ENCODE measurements around the gene TPPP2. TPM values are rescaled to one million over a fixed set of nuclear protein-coding genes. Genes with fewer than 3 reads are reported as not detected.

TPPP2 gene
- total RNA-seq: not detected

GRCh38 chr14:21029917-21030316, at the start of gene TPPP2:
Gene TPPP2, plus strand, starts transcription at chr14:21030217. Its CDS starts 365 bp downstream, at chr14:21030582.

DNA sequence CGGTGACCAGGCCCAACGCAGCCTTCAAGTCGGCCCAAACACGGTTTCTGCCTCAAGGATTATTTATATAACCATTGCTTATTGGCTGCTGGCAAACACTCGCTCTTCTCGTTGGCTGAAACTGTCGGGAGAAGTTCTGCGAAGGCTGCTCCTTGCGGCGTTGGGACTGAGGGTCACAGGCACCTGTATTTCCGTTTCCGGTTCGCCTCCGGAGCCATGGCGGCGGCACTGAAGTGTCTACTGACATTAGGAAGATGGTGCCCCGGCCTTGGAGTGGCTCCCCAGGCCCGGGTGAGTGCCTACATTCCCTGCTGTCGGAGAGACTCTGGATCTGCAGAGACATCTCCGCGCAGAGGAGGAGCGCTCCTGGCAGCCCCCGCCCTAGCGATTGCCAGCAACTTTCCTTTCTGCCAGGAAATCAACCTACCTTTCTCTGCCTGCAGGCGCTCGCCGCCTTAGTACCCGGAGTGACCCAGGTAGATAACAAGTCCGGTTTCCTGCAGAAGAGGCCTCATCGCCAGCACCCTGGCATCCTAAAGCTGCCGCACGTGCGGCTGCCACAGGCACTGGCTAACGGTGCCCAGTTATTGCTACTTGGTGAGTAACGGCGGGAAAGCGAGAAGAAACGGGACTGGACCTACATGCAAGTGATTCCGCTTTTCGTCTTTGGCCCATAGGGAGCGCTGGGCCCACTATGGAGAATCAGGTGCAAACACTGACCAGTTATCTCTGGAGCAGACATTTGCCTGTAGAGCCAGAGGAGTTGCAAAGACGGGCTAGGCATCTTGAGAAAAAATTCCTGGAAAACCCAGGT, 40.0 kb upstream of the TPPP2 start, which contains the start of gene METTL17:
Gene METTL17, plus strand, starts transcription at position 194 of the 814 bp plus-strand sequence. Its CDS starts 23 bp downstream, at position 217.

DNA sequence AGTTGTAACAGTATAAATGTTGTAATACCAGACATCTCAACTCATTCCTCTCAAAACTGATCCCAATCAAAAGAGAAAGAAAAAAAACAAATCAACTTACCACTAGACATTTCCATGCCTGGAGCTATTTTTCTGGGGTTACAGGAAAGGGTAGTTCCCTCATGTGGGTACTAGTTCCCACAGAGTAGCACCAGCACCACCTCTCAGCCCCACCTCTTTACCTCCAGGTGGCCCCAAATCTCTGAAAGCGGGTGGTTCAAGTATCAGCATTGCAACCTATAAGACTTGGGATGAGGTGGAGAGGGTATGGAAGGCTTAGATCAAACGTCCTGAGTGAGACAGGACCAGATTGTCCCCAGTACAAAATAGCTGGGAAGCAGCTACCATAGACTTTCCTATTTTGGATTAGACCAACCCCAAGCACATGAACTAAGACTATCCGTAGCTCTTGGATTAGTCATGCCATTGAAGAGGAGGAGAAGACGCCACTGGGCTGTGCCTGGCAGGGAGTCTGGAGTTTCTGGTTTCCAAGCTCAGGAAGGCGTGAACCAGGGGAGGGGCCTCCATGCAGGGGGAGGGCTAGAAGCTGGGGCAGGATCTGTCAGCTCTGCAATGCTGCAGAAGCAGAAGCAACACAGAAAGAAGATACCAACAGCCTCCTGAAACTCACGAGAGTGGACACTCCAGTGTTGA, 31.2 kb upstream of the TPPP2 start, which contains the start of gene SLC39A2:
Gene SLC39A2, plus strand, starts transcription at position 620 of the 693 bp plus-strand sequence. CDS start 154 bp downstream, outside the sequence.

DNA sequence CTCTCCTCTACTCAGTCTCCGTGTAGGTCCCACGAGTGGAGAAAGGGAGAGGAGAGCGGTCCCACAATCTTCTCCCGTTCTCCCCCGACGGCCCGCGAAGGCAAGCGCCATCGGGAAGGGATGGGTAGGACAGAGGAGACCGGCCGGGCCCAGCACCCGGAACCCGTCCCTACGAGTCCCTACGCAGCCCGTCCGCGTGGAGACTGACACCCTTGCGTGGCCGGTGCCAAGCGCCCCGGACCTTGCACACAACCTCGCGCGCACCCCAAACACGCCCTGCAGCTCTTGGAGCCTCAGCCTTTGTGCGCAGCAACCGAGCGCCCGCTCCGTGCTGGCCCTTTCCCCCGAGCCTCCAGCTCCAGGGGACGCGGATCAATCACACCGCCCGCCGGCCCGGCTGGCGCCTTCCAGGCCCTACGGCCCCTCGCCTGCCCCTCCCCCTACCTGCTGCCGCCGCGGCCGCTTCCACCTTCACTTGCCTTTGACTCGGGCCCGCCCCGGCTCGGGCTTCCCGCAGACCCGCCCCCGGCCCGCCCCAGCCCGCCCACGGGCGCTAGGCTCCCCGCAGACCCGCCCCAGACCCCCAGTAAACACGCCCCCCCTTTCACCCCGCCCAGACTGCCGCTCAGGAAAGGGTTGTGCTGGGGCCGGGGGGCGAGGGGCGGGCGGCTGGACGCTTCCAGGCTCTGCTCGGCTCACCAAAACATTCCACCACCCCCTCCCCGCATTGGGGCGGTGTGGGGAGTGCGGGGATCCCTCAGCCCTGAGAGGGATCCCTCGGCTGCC, 5.2 kb upstream of the TPPP2 start, which contains the start of gene NDRG2:
Gene NDRG2, minus strand, starts transcription at position 477 of the 786 bp plus-strand sequence. CDS start 1,746 bp downstream, outside the sequence.

GRCh38 chr14:21034707-21035106, 4.7 kb downstream of the TPPP2 start, which contains the start of gene RNASE13:
Gene RNASE13, minus strand, starts transcription at chr14:21034807. Its CDS starts 519 bp downstream, at chr14:21034288.

DNA sequence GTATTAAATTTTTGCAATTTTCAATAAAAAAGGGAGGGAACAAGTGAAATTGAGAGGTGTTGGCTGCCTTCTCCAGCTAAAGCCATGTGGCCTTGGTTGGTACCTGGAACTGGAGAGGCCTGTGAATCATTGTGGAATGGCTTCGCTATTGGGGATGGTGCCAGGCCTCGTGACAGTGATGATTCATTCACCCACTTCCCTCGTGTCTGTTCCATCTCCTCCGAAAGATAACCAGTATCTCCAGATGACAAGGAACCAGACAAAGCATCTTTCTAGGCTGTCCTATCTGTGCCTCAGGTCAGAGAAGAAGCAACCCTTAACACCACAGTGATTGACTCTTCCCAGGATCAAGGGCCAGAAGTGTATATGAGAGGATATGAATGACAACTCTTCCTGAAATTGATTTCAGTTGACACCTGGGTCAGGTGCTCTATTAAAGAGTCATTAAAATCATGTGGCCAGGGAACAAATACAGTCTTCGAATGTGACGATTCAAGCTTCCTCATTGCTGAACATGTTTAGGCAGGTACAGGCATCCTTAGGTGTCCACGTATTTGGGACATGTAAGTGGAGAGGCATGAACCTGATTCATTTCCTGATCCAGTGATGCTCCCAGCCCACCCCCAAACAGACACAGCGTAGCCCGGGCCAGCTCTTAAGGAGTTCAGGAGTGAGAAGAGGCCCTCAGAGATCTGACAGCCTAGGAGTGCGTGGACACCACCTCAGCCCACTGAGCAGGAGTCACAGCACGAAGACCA, 11.8 kb downstream of the TPPP2 start, which contains the start of gene RNASE7:
Gene RNASE7, plus strand, starts transcription at position 687 of the 758 bp plus-strand sequence. CDS start 631 bp downstream, outside the sequence.

GRCh38 chr14:21057803-21058675, 28.0 kb downstream of the TPPP2 start, which contains the start of gene RNASE8:
Gene RNASE8, plus strand, starts transcription at chr14:21057822. Its CDS starts 71 bp downstream, at chr14:21057893.

DNA sequence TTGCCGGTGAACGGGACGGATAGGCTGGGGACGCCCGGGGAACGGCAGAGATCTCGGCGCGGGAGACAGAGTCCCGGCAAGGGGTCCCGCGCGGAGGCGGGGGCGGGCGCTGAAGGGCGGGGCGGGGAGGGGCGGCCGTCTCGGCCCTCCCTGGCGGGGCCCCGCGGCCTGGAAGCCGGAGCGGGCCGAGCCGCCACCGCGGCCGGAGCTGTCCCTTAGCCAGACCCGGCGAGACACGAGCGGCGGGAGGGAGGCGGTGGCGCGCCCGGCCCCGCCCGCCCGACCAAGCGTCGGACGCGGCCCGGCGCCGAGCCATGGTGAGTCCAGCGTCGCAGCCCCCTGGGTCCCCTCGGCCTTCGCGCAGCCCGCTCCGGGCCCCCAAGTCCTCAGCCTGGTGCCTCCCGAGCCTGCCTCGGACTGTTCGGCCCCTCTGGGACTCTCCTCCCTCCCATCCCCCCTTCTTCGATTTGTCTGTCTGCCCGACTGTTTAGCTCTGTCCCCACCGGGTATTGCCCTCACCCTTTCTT, 40.1 kb downstream of the TPPP2 start, which contains the start of gene ARHGEF40:
Gene ARHGEF40, plus strand, starts transcription at position 222 of the 527 bp plus-strand sequence. Its CDS starts 93 bp downstream, at position 315.

Other genes with a start within 250 kb of the TPPP2 start
- gene RNASE6, start 248.9 kb upstream of the TPPP2 start, total RNA-seq: not detected
- not detected for gene RNASE1, start 227.4 kb upstream of the TPPP2 start, total RNA-seq
- gene RNASE3, start 138.8 kb upstream of the TPPP2 start, total RNA-seq: not detected
- gene RNASE2, start 74.7 kb upstream of the TPPP2 start, total RNA-seq: not detected
- 10 to 100 TPM; 47.8 to 67.6 TPM for gene METTL17, start 40.2 kb upstream of the TPPP2 start, total RNA-seq
- gene SLC39A2, start 30.9 kb upstream of the TPPP2 start, total RNA-seq: not detected
- 1 to 10 TPM; 2.3 to 8.9 TPM for gene NDRG2, start 5.2 kb upstream of the TPPP2 start, total RNA-seq
- under 1 TPM in 1 of 2 donors, not detected in 1; under 0.01 TPM for gene RNASE13, start 4.6 kb downstream of the TPPP2 start, total RNA-seq
- not detected for gene RNASE7, start 12.1 kb downstream of the TPPP2 start, total RNA-seq
- not detected for gene RNASE8, start 27.6 kb downstream of the TPPP2 start, total RNA-seq
- gene ARHGEF40, start 40.1 kb downstream of the TPPP2 start, total RNA-seq: 100 to 1,000 TPM in 1 of 2 donors, 10 to 100 TPM in 1; 47.6 to 209 TPM
- 10 to 100 TPM in 1 of 2 donors, 1 to 10 TPM in 1; 9.3 to 17.6 TPM for gene ZNF219, start 68.4 kb downstream of the TPPP2 start, total RNA-seq
- gene TMEM253, start 70.8 kb downstream of the TPPP2 start, total RNA-seq: under 1 TPM; under 0.01 to 1.00 TPM
- gene OR5AU1, start 125.8 kb downstream of the TPPP2 start, total RNA-seq: under 1 TPM in 1 of 2 donors, not detected in 1; under 0.01 TPM
- gene HNRNPC, start 239.2 kb downstream of the TPPP2 start, total RNA-seq: 100 to 1,000 TPM; 512 to 752 TPM
- under 1 TPM in 1 of 2 donors, not detected in 1; 0.34 TPM for gene RPGRIP1, start 249.9 kb downstream of the TPPP2 start, total RNA-seq